ACHN (cell line): ENCODE data around the gene HELB.

Experiments
- DNase-seq: peaks from one replicate; pipeline ENCODE4 v3.0.0-alpha.2; 2015
- in situ Hi-C: cut with HindIII; loops from 2 replicates; pipeline ENCODE4 v1.10.0; 2017; ENCODE audit warnings: low sequenced_read_pairs, low pct_ligation_motif_present, low pct_unique_long_range_greater_than_20kb

Gene HELB

DNA sequence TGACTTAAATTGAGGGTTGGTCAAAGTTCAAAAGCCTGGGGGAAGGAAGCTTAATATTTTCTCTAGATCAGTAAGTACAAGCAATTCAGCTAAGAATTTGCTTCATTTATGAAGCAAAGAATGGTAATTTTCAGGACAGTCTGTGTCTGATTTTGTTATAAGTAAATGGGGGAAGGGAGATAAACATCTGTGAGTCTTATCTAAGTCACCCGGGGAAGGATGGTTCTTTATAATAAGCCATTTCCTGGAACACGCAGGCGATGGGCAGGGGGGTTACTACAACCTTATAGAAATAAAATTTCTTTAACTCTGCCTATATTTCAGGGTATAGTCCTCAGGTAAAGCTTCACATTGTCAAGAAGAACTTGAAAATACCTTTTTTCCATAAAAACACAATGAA lies 42.9 kb downstream of the HELB start:
- DNase-seq = no peak
- in situ Hi-C loops = no loop called here

DNA sequence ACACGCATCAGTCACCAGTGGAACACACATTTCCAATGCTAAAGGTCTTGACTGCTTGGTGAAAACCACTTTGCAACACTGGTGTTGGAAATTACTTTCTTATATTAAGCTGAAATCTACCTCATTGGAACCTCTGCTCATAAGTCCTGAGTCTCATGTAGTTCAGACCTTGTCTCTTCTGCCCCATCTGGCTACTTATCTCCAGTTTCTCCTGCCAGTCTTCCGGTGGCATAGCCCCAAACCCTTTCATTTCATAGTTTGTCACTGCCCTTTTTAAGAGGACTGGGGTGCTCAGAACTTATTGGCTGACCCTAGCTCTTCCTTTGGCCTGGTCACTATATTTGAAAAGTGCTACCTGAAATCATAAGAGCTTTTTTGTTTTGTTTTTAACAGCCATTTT lies 43.7 kb downstream of the HELB start:
- in situ Hi-C loops = no loop called here
- DNase-seq = no peak

DNA sequence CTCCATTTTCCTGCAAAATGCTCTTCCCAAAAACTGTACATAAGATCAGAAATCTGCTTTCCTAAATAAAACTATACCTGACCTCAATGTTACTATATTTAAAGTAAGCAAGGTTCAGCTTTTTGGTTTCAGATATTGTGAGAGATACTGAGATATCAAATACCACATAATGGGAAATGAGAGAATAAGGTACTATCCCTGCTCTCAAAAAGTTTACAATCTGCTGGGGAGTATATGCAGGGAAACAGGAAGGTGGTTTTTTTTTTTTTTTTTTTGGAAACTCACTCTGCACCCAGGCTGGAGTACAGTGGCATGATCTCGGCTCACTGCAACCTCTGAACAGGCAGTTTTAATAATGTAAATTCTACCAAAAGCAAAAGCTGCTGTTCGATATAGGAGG lies 49.0 kb downstream of the HELB start:
- in situ Hi-C loops = no loop called here
- no peak for DNase-seq

DNA sequence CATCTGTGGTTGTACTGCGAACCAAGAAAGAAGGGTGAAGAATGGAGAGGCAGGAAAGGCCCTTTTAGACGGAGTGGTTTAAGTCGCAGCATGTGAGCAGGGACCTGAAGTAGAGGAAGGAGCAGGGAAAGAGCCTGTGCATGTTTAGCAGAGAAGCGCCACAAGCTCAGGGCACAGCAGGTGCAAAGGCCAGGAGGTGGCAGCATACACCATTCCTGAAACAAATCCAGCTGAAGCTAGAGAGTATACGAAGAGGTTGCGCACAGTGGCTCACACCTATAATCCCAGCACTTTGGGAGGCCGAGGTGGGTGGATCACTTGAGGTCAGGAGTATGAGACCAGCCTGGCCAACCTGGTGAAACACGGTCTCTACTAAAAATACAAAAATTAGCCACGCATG lies 49.9 kb downstream of the HELB start:
- in situ Hi-C loops = no loop called here

DNA sequence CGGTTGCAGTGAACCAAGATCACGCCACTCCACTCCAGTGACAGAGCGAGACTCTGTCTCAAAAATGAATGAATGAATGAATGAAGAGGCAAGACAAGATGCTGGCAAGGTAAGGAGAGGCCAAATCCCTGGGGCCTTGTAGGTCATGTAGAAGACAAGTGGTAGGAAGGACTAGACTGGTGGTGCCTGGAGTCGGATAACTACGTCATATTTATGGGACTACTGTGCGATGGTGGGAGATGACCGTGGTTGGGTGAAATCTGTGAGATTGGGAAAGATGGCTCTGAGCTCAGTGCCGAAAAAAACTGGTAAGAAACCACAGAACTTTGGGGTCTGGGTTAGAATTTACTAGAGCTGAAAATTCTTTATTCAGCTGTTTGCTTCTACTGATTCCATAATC lies 50.6 kb downstream of the HELB start:
- in situ Hi-C loops = no loop called here

More for the DNA sequence above, 49.9 kb downstream of the HELB start:
- peak; percentile 65 for DNase-seq

GRCh38 chr12:66354291-66354690 lies 52.0 kb downstream of the HELB start:
- in situ Hi-C loops = no loop called here
- DNase-seq = no peak

More for the DNA sequence above, 50.6 kb downstream of the HELB start:
- no peak for DNase-seq

- DNase-seq = peak; percentile 35
- in situ Hi-C loops = no loop called here
These were observed 57.0 kb downstream of the HELB start for GRCh38 chr12:66359300-66359699.

- in situ Hi-C loops = no loop called here
- DNase-seq = no peak
These were observed 59.4 kb downstream of the HELB start for GRCh38 chr12:66361703-66362102.

DNA sequence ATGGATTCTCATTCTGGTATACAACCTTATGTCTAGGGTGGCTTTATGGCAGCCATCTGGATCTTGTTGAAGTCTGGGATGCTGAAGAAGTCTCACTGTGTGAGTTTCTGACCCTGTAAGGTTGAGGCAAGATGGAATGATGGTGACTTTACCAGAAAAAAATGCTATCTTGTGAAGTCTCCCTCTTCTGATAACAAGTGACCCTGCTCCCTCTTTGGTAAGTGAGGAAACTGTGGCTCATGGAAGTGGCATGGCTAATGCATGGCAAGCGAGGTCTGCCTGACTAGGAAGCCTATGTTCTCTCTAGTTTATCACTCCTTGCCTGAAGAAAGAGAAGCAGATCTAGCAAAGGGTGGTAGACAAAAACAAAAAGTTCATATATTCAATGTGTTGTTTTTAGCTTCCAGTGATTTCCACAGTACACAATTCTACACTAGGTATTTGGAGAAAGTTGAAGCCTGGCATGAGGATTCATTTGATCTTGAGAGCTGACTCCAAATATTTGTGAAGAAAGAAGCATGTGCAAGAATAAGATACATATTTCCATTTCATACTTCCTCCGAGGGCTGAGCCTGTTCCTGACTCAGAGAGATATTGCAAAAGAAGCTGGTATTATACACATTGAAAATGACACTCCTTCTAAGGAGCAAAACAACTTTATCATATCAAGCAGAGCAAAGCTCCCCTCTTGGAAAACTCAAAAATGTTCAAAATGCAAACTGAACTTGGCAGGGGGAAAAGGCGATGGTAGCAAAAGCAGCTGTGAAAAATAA lies 63.6 kb downstream of the HELB start:
- in situ Hi-C loops = no loop called here
- DNase-seq = no peak

- in situ Hi-C loops = no loop called here
- DNase-seq = no peak
These were observed 64.8 kb downstream of the HELB start for GRCh38 chr12:66367015-66367667.

DNA sequence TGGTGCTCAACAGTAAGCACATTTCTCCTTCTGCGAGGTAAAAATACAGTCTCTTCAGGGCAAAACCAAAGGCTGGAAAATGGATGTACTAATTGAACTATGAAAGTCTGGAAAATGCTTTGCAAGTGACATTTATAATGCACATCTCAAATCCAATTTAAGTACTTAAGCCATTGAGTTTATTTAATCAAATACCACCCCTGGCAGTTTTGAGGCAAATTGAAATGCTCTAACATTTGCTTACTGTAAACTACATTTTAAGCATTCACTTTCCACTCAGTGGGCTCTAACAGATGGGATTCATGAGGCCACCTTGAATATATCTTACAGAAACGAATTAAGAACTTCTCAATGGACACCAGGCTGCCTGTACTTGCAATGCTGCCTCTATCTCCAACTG lies 69.7 kb downstream of the HELB start:
- no peak for DNase-seq
- in situ Hi-C loops = no loop called here

DNA sequence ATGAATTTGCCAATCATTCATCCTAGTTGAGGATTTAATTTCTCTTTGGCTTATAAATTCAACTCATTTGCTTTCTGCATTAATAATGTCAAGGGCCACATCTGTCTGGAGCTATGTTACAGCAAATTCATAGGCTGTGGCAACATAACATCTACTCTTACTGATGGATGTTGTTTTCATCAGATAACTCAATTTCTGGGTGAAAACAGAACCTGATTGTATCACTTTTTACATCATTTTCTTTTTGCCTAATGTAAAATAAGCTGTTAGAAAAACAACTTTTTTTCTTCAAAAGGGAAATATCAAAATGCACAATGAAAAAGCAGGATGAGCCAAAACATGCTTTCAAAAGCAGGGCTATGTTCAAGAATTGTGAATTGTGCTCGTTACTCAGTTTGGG lies 73.3 kb downstream of the HELB start:
- in situ Hi-C loops = no loop called here
- DNase-seq = no peak

DNA sequence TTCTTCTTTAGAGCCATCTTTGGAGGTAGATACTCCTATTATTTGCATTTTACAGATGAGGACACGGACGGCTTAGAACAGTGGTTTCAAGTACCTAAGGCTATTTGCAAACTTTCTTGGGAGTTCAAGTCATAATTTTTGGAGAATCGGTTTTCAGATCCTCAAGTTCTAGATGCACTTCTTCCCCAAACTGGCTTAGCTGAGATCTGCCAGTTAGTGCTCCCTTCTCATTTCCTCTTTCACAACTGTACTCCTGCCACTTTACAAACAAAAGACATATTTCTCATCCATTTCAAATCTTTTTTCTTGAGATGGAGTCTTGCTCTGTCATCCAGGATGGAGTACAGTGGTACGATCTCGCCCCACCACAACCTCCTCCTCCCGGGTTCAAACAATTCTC lies 77.3 kb downstream of the HELB start:
- in situ Hi-C loops = no loop called here
- no peak for DNase-seq

DNA sequence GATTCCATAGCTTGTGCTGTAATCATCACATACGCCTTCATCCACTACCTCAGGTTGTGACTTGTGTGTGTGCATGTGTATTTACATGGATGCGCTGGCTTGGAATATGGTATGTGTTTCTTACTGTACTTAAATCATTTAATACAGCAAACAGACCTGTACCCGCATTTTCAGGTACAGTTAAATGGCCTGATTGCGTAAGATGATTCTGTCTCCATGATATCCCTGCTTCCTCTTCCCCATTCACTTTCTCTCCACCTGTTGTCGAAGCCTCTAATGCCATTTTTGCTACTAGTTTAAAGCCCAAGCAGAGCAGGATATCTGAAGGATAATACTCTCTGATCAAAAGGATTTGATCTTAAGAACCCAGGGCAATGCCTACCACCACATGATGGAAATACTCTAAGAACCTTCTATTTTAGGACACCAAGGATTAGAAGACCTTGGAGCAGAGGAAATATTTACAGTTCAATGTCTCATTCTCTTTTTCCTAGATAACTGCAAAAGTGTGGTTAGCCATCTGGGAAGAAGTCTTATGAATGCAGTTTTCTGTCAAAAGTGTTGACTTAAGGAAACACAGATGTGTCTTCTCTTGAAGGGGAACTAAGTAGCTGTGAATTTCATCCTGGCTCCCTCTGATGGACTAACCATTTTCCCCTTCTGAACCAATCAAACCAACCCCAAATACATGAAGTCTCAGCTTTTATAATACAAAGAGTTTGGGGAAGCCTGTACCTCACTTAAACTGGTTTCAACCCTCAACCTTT lies 78.7 kb downstream of the HELB start:
- in situ Hi-C loops = no loop called here
- no peak for DNase-seq

DNA sequence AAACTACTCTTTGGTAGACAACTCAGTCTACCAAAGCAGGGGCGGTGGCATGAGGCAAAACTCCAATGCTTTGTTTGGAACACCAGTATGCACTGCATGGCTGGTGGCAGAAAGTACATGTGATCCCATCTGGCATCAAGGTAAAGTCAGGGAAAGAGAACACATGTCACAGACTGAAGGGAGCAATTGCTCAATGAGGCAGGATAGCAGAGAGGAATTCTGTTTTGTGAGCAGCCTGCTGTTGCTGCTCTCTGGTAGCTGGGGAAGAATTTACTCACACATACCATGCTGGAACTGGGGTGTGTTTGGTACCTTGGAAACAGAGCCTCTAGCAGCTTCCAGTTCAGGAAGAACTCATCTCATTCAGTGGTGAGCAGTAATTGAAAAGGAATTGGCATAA lies 84.8 kb downstream of the HELB start:
- no peak for DNase-seq
- in situ Hi-C loops = no loop called here
